Fibroblast of lung (primary cell): ENCODE data around the gene TOP1.

Experiments used
- EZH2 ChIP-seq: IDR thresholded peaks from 2 replicates; pipeline ENCODE4 v1.5.1; 2012; ENCODE audit warnings: low read length, control low read depth, mild to moderate bottlenecking; ENCODE audit errors: missing control alignments
- TF ChIP-seq, protein P1 (sequence below), 2 donors: IDR thresholded peaks in 1 of 2; conservative IDR thresholded peaks in 1 of 2; 1 replicate in 1 of 2; 2 replicates in 1 of 2; pipeline ENCODE4 v1.5.1; 2011 to 2012; ENCODE audit warnings: low read length in 2 of 2, control low read depth in 1 of 2, inconsistent platforms in 1 of 2, low read depth in 1 of 2, mild to moderate bottlenecking in 1 of 2

DNA sequence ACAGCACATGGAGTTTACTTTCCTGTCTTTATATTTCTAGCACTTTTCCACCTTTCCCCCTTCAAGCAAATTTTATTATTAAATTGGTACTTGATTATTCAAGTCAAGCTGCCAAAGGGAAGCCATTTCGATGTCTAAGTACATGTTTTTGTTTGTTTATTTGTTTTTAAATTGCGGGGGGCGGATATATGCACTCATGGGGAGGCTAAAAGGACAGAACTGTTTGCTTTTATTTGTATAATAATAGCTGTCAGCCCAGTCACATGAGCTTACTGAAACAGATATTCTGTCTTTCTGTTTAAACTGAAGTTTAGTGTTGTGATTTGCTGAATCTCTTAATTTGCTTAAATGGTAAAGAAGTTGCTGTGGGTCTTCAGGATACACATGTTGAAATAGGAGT, 59.2 kb downstream of the TOP1 start:
- TF ChIP-seq, protein P1, sequence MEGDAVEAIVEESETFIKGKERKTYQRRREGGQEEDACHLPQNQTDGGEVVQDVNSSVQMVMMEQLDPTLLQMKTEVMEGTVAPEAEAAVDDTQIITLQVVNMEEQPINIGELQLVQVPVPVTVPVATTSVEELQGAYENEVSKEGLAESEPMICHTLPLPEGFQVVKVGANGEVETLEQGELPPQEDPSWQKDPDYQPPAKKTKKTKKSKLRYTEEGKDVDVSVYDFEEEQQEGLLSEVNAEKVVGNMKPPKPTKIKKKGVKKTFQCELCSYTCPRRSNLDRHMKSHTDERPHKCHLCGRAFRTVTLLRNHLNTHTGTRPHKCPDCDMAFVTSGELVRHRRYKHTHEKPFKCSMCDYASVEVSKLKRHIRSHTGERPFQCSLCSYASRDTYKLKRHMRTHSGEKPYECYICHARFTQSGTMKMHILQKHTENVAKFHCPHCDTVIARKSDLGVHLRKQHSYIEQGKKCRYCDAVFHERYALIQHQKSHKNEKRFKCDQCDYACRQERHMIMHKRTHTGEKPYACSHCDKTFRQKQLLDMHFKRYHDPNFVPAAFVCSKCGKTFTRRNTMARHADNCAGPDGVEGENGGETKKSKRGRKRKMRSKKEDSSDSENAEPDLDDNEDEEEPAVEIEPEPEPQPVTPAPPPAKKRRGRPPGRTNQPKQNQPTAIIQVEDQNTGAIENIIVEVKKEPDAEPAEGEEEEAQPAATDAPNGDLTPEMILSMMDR (conservative IDR thresholded peaks at IDR 0.05 in 1 of 2, IDR thresholded peaks at IDR 0.05 in 1 of 2; ENCODE audit: low read depth in 1 of 2, low read length in 2 of 2): no peak
- no peak for TF ChIP-seq EZH2
